ENCODE data around the gene CDX2. TPM values are rescaled to one million over a fixed set of nuclear protein-coding genes. Genes with fewer than 3 reads are reported as not detected.

The CDX2 gene
- total and polyA plus RNA-seq, 2 donors (not counting 1 experiment from before 2014, with no cell fraction given), result not detected

GRCh38 chr13:27926644-27927434, 42.3 kb downstream of the CDX2 start:
- H3K27me3 Mint-ChIP-seq, result peaks cover 81% of the 10 kb centered on the region
- peak overlapping the region; percentile 1 for H3K4me3 Mint-ChIP-seq
- Histone ChIP-seq H3K4me3 (ENCODE audit: control extremely low read depth in 1 of 5, extremely low read depth in 1 of 5, insufficient read depth in 1 of 5, low read depth in 2 of 5, low read length in 4 of 5) (no peak overlapping the region), H2AFZ (ENCODE audit: insufficient read depth, low read depth, low read length, poor library complexity, severe bottlenecking) (no peak overlapping the region), H3K27me3 (replicated peaks in 1 of 4; ENCODE audit: control extremely low read depth in 1 of 4, control insufficient read depth in 3 of 4, insufficient read depth in 4 of 4, low read length in 3 of 4) (peaks cover 0 to 91% (median 84%) of the 10 kb centered on the region in 4 experiments), H3K4me1 (ENCODE audit: control insufficient read depth in 2 of 2, insufficient read depth in 2 of 2, low read length in 2 of 2) (peaks cover 36 to 69% of the 10 kb centered on the region in 2 donors), H3K9me3 (ENCODE audit: control extremely low read depth in 1 of 3, control insufficient read depth in 2 of 3, insufficient read depth in 1 of 3, low read length in 2 of 3) (peaks cover 0 to 65% (median 19%) of the 10 kb centered on the region in 3 donors), H3K27ac (ENCODE audit: low read length in 2 of 2) (no peak overlapping the region), H4K20me1 (ENCODE audit: control insufficient read depth, insufficient read depth, low read length, poor library complexity, severe bottlenecking) (no peaks in the 10 kb centered on the region), H3K36me3 (replicated peaks in 1 of 2; ENCODE audit: control extremely low read depth in 1 of 2, control insufficient read depth in 1 of 2, extremely low read depth in 1 of 2, insufficient read depth in 2 of 2, low read length in 1 of 2) (no peaks in the 10 kb centered on the region), H3K4me2 (replicated peaks; ENCODE audit: low read depth, low read length, poor library complexity, severe bottlenecking) (peak overlapping the region; percentile 22), H3K9ac (ENCODE audit: low read length) (no peak overlapping the region), H3K79me2 (ENCODE audit: control insufficient read depth, insufficient read depth, low read length) (no peaks in the 10 kb centered on the region)
- POLR2A ChIA-PET, result no interaction called here
- ATAC-seq (ENCODE audit: low read depth) (no peak), DNase-seq (peak; percentile 51)
- H3K9me3 Mint-ChIP-seq (ENCODE audit: insufficient read depth), result no peaks in the 10 kb centered on the region
- WGBS (ENCODE audit: insufficient coverage), result 6% methylated on average over 20 of the region's 35 CpGs
- CTCF ChIA-PET, result interaction anchor here (0.9 kb wide), 1 partner anchor 11 kb away, joined by 4 read pairs; no protein-coding TSS in a partner anchor
- peaks cover 34% of the 10 kb centered on the region for H3K4me1 Mint-ChIP-seq
- intact Hi-C loops (cut with micrococcal nuclease), result no loop called here
- TF ChIP-seq EZH2 (IDR thresholded peaks at IDR 0.05; ENCODE audit: borderline replicate concordance, insufficient read depth, low read depth, low read length, poor library complexity, severe bottlenecking) (no peak), CTCF (IDR thresholded peaks at IDR 0.05) (no peak)
- H3K27ac Mint-ChIP-seq, result peak overlapping the region; percentile 37

Data from B cell (primary cell).